Stimulated activated memory B cell treated with anti-CD40 and anti-IgM and Interleukin-4, amounts not matched to agents 10 μg/mL and 1 μg/mL and 100 μg/mL, for 72 hours (primary cell): Measurements from ENCODE around the gene ETFB.

Experiments used
- ATAC-seq: fragments of 150-1000 bp; cut with Tn5 transposase; 2 replicates; pipeline ENCODE4 v1.10.0; 2021
- H3K27ac Mint-ChIP-seq: one replicate; pipeline ENCODE4 v1.8.0; 2022; ENCODE audit warnings: mild to moderate bottlenecking, mixed read lengths
- H3K27me3 Mint-ChIP-seq: one replicate; pipeline ENCODE4 v1.8.0; 2022; ENCODE audit warnings: mixed read lengths
- H3K36me3 Mint-ChIP-seq: one replicate; pipeline ENCODE4 v1.8.0; 2022; ENCODE audit warnings: mixed read lengths
- H3K4me1 Mint-ChIP-seq: one replicate; pipeline ENCODE4 v1.8.0; 2022; ENCODE audit warnings: mixed read lengths
- H3K4me3 Mint-ChIP-seq: one replicate; pipeline ENCODE4 v1.8.0; 2022; ENCODE audit warnings: mild to moderate bottlenecking, moderate library complexity, mixed read lengths
- H3K9me3 Mint-ChIP-seq: one replicate; pipeline ENCODE4 v1.8.0; 2022; ENCODE audit warnings: mixed read lengths

Gene ETFB

GRCh38 chr19:51345076-51345620 is 21.0 kb downstream of the ETFB start:
- ATAC-seq = no peak
- peaks cover 20% of the 10 kb centered on the region for H3K36me3 Mint-ChIP-seq
- no peaks in the 10 kb centered on the region for H3K9me3 Mint-ChIP-seq
- H3K4me1 Mint-ChIP-seq = peaks cover 45% of the 10 kb centered on the region
- no peaks in the 10 kb centered on the region for H3K27me3 Mint-ChIP-seq
- peak overlapping the region; percentile 82 for H3K27ac Mint-ChIP-seq
- peak overlapping the region; percentile 59 for H3K4me3 Mint-ChIP-seq

DNA sequence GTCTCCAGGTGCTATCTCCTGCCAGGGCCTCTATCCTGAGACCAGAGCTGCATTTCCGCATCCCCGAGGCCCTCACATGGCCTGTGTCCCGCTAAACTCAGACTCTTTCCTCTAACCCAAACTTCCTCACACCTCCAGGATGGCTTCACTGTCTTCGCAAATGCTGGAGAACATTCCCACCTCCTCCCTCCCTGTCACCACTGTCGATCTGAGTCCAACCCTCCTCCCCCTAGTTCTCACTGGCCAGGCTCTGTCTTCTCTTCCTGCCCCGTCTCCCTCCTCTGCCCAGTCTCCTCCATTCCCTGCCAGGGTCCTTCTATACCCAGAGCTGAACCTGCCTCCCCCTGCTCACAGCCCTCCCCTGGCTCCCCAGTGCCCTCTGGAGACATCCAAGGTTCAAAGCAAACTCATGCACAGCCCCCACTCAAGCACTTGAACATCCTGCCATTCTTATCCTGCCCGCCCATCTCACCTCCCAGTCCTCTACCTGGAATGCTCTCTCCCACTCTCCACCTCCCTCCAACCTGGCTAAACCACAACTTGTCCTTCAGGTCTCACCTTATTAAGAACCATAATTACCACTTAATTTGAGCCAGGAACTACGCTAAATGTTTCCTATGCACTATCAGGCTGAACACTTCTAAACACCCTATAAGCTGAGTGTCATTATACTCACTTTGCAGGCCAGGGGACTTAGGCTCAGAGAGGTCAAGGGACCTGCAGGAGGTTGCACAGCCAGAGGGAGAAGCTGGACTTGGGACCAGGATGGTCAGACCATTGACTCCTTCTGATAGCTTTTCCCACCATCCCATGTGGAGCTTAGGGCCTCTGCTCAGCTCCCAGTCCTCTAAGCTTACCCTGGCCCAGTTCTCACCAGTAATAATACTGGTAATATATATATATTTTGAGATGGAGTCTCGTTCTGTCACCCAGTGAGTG is 23.3 kb downstream of the ETFB start:
- Mint-ChIP-seq H3K27ac (peak overlapping the region; percentile 50), H3K36me3 (peaks cover 11% of the 10 kb centered on the region), H3K9me3 (no peaks in the 10 kb centered on the region), H3K4me3 (no peak overlapping the region), H3K4me1 (peaks cover 58% of the 10 kb centered on the region), H3K27me3 (no peaks in the 10 kb centered on the region)
- no peak for ATAC-seq

DNA sequence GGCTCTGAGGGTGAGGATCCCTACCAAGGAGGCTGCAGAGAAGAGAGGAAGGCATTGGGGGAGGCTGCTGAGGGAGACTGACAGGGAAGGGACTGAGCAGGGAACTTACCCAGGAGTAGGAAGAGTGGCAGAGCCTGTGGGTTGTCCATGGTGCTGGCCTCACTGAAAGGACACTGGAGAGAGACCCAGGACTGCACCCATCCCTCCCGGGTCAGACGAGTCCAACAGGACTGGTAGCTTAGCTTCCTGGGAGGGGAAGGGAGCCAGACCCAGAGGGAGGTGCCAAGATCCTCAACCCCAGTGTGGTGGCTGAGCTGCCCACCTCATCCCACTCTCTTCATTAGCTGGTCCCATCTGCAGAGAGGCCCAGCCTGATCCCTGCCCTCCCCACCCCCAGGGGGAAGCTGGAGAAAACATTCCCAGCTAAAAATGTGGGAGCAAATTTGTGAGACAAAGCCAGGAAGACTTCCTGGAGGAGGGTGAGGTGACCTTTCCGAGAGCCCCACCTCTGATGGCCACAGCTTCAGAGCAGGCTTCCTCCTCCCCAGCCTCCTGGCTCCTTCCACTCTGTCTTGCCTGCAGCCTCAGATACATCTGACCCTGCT is 24.1 kb downstream of the ETFB start, which contains the start of gene VSIG10L:
VSIG10L (minus strand) TSS at position 164 of the 605 bp plus-strand sequence; CDS start at position 149, 15 bp downstream.
- H3K36me3 Mint-ChIP-seq = peaks cover 6% of the 10 kb centered on the region
- no peaks in the 10 kb centered on the region for H3K27me3 Mint-ChIP-seq
- H3K4me1 Mint-ChIP-seq = peaks cover 58% of the 10 kb centered on the region
- peak within 1 kb of the TSS; percentile 50 for H3K27ac Mint-ChIP-seq
- no peaks in the 10 kb centered on the region for H3K9me3 Mint-ChIP-seq
- H3K4me3 Mint-ChIP-seq = peak within 1 kb of the TSS; percentile 70
- ATAC-seq = no peak

- Mint-ChIP-seq H3K4me3 (peak overlapping the region; percentile 70), H3K36me3 (peaks cover 5% of the 10 kb centered on the region), H3K27me3 (no peaks in the 10 kb centered on the region), H3K9me3 (no peaks in the 10 kb centered on the region), H3K27ac (peak overlapping the region; percentile 50), H3K4me1 (peaks cover 58% of the 10 kb centered on the region)
- no peak for ATAC-seq
Measured at GRCh38 chr19:51341066-51341465, 25.1 kb downstream of the ETFB start.

DNA sequence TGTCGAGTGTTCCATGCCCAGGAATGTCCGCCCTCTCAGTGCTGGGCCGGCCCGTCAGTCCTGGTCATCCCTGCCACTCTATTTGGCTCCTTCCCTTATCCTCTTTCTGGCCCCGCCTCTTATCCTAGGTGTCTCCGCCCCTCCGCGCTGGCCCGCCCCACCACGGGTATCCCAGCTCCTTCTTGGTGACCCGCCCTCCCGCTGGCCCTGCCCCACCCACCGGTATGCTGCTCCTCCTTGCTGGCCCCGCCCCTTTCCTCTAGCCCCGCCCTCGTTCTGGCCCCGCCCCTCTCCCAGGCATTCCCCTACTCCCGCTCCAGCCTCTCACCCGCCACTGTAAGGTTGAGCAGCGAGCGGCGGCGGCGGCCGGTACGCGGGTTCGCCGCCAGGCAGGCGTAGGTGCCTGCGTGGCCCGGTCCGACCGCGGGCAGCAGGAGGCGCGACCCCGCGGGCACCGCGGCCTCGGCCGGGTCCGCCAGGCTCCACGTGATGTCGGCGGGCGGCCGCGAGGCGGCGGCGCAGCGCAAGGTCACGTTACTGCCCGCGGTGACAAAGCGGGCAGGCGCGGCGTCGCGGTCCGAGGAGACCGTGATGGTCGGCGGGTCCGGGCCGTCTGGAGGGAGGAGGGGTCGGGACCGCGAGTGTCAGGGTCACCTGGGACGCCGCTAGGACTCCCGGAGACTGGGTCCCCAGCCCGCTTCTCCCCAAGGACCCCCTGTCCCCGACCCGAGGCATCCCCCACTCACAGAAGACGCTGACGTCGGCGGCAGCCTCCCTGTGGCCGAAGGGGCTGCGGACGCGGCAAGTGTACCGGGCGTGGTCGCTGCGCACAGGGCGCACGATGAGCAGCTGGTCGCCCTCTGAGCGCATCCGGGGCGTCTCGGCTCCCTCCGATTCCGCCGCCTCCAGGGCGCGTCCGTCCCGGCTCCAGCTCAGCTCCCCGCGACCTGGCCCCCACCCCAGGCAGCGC is 26.2 kb downstream of the ETFB start:
- Mint-ChIP-seq H3K9me3 (no peaks in the 10 kb centered on the region), H3K27ac (peak overlapping the region; percentile 50), H3K4me3 (peak overlapping the region; percentile 93), H3K36me3 (peaks cover 6% of the 10 kb centered on the region), H3K27me3 (no peaks in the 10 kb centered on the region), H3K4me1 (peaks cover 52% of the 10 kb centered on the region)
- peak; percentile 90 for ATAC-seq

DNA sequence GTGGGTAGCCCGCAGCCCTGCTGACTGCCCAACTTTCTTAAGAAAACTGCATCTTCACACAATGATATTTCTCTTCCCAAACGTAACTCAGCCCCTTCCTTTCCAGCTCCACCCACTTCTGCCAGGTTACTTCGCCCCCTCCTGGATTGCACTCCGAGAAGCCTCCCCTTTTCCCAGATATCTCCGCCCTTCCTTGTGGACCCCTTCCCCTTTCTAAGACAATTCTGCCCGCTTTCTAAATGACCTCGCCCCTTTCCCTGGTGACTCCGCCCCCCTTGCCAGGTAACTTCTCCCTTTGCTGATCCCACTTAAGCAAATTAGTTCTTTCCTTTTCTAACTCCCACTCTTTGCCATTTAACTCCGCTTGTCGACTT is 26.9 kb downstream of the ETFB start:
- Mint-ChIP-seq H3K27me3 (no peaks in the 10 kb centered on the region), H3K36me3 (peaks cover 11% of the 10 kb centered on the region), H3K27ac (peak overlapping the region; percentile 50), H3K4me1 (peaks cover 47% of the 10 kb centered on the region), H3K4me3 (peak overlapping the region; percentile 93), H3K9me3 (no peaks in the 10 kb centered on the region)
- ATAC-seq = peak; percentile 3

DNA sequence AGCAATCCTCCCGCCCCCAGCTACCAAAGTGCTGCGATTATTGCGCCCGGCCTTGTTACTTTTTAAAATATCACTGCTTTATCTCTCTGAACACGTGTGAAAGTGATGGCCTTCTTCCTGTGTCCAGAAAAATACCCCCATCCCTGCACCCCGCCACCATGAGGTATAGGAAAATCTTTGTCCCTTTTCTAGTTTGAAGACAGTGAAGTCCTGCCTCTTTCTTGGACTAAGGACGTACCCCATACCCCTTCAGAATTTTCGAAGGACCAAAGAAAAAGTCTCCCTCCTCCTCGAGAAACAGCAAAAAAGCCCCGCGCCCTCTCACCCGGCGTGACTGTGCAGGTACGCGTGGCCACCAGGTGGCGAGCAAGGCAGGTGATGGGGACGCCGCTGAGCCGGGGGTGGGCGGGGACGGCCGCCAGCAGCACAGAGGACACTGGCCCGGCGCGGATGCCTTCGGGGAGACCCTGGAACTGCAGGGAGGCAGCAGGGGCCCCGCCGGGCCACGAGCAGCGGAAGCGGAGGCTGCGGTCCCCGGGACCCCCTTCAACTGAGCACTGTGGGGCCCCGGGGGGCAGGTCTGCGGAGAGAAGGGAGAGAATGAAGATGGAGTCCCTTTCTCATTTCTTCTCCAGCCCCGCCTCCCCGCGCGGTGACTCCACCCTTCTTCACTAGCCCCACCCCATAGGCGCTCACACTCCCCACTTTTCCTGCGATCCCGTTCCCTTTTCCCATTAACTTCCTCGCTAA is 27.4 kb downstream of the ETFB start:
- H3K9me3 Mint-ChIP-seq = no peaks in the 10 kb centered on the region
- peak overlapping the region; percentile 50 for H3K27ac Mint-ChIP-seq
- H3K27me3 Mint-ChIP-seq = no peaks in the 10 kb centered on the region
- peak; percentile 81 for ATAC-seq
- peaks cover 16% of the 10 kb centered on the region for H3K36me3 Mint-ChIP-seq
- H3K4me1 Mint-ChIP-seq = peaks cover 42% of the 10 kb centered on the region
- H3K4me3 Mint-ChIP-seq = peak overlapping the region; percentile 93

- Mint-ChIP-seq H3K27ac (peak overlapping the region; percentile 50), H3K9me3 (no peaks in the 10 kb centered on the region), H3K4me1 (peaks cover 35% of the 10 kb centered on the region), H3K27me3 (no peaks in the 10 kb centered on the region), H3K36me3 (peaks cover 19% of the 10 kb centered on the region), H3K4me3 (peak overlapping the region; percentile 93)
- no peak for ATAC-seq
Measured at GRCh38 chr19:51337861-51338562, 28.2 kb downstream of the ETFB start.

GRCh38 chr19:51337141-51337860 is 28.9 kb downstream of the ETFB start:
- no peak overlapping the region for H3K27ac Mint-ChIP-seq
- no peaks in the 10 kb centered on the region for H3K27me3 Mint-ChIP-seq

DNA sequence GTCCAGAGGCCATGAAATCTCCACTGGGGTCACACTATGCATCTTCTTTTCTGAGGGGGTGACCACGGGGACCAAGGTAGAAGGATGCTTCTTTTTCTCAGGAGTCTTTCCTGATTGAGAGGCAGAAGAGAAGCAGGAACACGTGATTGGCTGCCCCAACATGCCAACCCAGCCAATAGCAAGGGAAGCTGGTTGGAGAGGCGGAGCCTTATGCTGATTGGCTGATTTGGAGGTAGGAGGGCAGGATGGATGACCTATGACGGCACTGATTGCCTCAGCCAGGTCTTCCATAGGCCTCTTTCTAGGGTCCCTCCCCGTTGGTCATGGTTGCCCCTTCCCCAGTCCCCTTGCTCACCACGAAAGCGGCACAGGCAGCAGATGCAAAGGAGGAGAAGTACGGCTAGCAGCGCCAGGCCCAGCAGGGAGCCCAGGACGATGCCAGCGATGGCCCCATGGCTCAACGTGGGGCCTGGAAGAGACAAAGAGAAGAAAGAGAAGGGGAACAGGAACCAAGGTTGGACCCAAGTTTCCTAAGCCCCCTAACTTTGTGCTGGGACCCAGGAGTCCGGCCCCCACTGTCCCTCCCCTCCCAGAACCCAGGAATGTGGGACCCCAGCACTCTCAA is 32.2 kb downstream of the ETFB start:
- peaks cover 3% of the 10 kb centered on the region for H3K9me3 Mint-ChIP-seq
- peaks cover 47% of the 10 kb centered on the region for H3K36me3 Mint-ChIP-seq
- H3K27ac Mint-ChIP-seq = no peak overlapping the region
- peaks cover 12% of the 10 kb centered on the region for H3K27me3 Mint-ChIP-seq
- no peak overlapping the region for H3K4me3 Mint-ChIP-seq
- no peak for ATAC-seq
- H3K4me1 Mint-ChIP-seq = peaks cover 4% of the 10 kb centered on the region

More at GRCh38 chr19:51337141-51337860, 28.9 kb downstream of the ETFB start:
- no peak for ATAC-seq
- no peak overlapping the region for H3K4me3 Mint-ChIP-seq
- no peaks in the 10 kb centered on the region for H3K9me3 Mint-ChIP-seq
- peaks cover 19% of the 10 kb centered on the region for H3K36me3 Mint-ChIP-seq
- H3K4me1 Mint-ChIP-seq = peaks cover 28% of the 10 kb centered on the region

DNA sequence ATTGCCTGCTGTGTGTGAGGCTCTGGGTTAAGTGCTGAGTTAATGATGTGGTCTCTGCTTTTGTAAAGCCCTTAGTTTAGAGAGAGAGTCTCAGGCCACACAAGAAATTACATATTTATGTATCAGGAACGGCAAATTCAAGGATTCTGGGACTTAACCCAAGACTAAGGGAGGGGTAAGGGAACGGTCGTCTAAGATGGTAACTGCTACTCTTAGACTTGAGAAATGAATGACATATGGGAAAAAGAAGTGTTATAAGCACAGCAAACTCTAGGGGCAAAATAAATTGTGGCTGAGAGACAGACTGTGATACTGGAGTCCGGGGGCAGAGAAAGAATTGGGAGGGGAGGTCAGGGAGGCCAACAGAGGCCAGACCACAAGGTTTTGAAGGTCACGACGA is 34.5 kb downstream of the ETFB start:
- ATAC-seq = no peak
- peaks cover 3% of the 10 kb centered on the region for H3K9me3 Mint-ChIP-seq
- H3K27me3 Mint-ChIP-seq = peaks cover 34% of the 10 kb centered on the region
- no peak overlapping the region for H3K27ac Mint-ChIP-seq
- H3K4me3 Mint-ChIP-seq = no peak overlapping the region
- peaks cover 5% of the 10 kb centered on the region for H3K4me1 Mint-ChIP-seq
- H3K36me3 Mint-ChIP-seq = peaks cover 47% of the 10 kb centered on the region

DNA sequence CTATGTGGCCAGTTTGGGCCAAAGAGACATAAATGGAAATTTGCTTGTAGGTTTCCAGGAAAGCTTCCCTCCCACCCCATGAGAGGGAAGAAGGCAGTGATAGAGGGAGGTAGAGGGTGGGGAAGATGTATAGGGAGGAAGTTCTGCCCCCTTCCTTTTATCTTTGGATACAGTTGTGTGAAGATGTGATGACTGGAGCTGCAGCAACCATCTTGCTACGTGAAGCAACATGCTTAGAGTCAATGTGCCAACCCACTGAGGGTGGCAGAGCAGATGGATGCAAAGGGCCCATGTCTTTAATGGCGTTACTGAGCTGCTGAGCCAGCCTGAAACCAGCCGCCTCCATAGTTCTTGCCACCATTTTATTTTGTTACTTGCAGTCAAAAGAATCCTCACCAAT is 35.0 kb downstream of the ETFB start:
- H3K9me3 Mint-ChIP-seq = peaks cover 3% of the 10 kb centered on the region
- H3K4me3 Mint-ChIP-seq = no peak overlapping the region
- H3K27ac Mint-ChIP-seq = no peak overlapping the region
- ATAC-seq = no peak
- peaks cover 42% of the 10 kb centered on the region for H3K36me3 Mint-ChIP-seq
- H3K27me3 Mint-ChIP-seq = peaks cover 39% of the 10 kb centered on the region
- peaks cover 5% of the 10 kb centered on the region for H3K4me1 Mint-ChIP-seq

GRCh38 chr19:51330366-51330765 is 35.8 kb downstream of the ETFB start:
- Mint-ChIP-seq H3K4me3 (no peak overlapping the region), H3K36me3 (peaks cover 42% of the 10 kb centered on the region), H3K27ac (no peak overlapping the region), H3K27me3 (peaks cover 48% of the 10 kb centered on the region), H3K4me1 (peaks cover 5% of the 10 kb centered on the region), H3K9me3 (peaks cover 3% of the 10 kb centered on the region)
- ATAC-seq = no peak
